Measurements from ENCODE around the gene ATXN2. TPM values are rescaled to one million over a fixed set of nuclear protein-coding genes. Genes with fewer than 3 reads are reported as not detected.

Gene ATXN2
- total and polyA plus RNA-seq, 9 of the 15 experiments (the other 6 are each of a cell fraction or from before 2014, with no cell fraction given), result 16.8 to 67.8 (median 29.3) TPM

DNA sequence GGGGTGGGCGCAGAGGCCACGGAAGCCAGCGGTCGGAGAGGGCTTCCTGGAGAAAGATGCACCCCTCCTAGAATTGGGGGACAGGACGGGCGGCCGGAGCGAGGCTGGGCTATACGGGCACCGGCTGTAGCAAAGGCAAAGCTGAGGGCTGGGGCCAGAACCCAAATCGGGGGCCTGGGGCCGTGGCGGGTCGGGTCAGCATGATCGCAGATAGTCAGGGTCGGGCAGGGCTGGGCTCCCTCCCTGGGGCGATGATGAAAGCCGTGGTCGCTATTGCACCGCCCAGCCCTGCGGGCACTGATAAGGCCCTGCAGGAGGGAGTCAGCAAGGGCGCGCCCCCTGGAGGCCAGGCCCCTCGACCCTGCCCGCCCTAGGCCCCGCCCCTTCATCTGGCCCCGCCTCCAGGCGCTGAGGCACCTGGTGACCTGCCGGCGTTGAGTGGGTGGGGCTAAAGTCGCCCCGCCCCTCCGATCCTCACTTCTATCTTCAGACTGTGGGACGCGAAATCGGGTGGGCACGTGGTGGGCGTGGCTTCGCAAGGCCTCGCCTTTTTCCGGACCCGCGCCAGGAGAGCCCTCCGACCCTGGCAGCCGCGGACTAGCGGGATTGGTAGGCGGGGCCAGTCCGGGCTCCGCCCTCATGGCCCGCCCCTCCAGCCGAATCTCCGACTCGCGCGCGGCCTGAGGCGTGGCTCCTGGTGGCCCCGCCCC lies 193.8 kb downstream of the ATXN2 start (continued):
- TF ChIP-seq, protein P1, sequence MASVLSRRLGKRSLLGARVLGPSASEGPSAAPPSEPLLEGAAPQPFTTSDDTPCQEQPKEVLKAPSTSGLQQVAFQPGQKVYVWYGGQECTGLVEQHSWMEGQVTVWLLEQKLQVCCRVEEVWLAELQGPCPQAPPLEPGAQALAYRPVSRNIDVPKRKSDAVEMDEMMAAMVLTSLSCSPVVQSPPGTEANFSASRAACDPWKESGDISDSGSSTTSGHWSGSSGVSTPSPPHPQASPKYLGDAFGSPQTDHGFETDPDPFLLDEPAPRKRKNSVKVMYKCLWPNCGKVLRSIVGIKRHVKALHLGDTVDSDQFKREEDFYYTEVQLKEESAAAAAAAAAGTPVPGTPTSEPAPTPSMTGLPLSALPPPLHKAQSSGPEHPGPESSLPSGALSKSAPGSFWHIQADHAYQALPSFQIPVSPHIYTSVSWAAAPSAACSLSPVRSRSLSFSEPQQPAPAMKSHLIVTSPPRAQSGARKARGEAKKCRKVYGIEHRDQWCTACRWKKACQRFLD (CRISPR knock-in tag; IDR thresholded peaks at IDR 0.05), result peak; percentile 12; the same call in 1 of the 2 replicates
- TF ChIP-seq, protein P2, sequence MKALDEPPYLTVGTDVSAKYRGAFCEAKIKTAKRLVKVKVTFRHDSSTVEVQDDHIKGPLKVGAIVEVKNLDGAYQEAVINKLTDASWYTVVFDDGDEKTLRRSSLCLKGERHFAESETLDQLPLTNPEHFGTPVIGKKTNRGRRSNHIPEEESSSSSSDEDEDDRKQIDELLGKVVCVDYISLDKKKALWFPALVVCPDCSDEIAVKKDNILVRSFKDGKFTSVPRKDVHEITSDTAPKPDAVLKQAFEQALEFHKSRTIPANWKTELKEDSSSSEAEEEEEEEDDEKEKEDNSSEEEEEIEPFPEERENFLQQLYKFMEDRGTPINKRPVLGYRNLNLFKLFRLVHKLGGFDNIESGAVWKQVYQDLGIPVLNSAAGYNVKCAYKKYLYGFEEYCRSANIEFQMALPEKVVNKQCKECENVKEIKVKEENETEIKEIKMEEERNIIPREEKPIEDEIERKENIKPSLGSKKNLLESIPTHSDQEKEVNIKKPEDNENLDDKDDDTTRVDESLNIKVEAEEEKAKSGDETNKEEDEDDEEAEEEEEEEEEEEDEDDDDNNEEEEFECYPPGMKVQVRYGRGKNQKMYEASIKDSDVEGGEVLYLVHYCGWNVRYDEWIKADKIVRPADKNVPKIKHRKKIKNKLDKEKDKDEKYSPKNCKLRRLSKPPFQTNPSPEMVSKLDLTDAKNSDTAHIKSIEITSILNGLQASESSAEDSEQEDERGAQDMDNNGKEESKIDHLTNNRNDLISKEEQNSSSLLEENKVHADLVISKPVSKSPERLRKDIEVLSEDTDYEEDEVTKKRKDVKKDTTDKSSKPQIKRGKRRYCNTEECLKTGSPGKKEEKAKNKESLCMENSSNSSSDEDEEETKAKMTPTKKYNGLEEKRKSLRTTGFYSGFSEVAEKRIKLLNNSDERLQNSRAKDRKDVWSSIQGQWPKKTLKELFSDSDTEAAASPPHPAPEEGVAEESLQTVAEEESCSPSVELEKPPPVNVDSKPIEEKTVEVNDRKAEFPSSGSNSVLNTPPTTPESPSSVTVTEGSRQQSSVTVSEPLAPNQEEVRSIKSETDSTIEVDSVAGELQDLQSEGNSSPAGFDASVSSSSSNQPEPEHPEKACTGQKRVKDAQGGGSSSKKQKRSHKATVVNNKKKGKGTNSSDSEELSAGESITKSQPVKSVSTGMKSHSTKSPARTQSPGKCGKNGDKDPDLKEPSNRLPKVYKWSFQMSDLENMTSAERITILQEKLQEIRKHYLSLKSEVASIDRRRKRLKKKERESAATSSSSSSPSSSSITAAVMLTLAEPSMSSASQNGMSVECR (CRISPR knock-in tag; IDR thresholded peaks at IDR 0.05), result no peak; the same call in 1 of the 2 replicates
- TF ChIP-seq POLR2H (tag; IDR thresholded peaks at IDR 0.05; ENCODE audit: low read depth), result peak; percentile 89
- TF ChIP-seq SMARCB1 (IDR thresholded peaks at IDR 0.05; ENCODE audit: insufficient read length, low read depth), result peak; percentile 96
- TF ChIP-seq, protein P3, sequence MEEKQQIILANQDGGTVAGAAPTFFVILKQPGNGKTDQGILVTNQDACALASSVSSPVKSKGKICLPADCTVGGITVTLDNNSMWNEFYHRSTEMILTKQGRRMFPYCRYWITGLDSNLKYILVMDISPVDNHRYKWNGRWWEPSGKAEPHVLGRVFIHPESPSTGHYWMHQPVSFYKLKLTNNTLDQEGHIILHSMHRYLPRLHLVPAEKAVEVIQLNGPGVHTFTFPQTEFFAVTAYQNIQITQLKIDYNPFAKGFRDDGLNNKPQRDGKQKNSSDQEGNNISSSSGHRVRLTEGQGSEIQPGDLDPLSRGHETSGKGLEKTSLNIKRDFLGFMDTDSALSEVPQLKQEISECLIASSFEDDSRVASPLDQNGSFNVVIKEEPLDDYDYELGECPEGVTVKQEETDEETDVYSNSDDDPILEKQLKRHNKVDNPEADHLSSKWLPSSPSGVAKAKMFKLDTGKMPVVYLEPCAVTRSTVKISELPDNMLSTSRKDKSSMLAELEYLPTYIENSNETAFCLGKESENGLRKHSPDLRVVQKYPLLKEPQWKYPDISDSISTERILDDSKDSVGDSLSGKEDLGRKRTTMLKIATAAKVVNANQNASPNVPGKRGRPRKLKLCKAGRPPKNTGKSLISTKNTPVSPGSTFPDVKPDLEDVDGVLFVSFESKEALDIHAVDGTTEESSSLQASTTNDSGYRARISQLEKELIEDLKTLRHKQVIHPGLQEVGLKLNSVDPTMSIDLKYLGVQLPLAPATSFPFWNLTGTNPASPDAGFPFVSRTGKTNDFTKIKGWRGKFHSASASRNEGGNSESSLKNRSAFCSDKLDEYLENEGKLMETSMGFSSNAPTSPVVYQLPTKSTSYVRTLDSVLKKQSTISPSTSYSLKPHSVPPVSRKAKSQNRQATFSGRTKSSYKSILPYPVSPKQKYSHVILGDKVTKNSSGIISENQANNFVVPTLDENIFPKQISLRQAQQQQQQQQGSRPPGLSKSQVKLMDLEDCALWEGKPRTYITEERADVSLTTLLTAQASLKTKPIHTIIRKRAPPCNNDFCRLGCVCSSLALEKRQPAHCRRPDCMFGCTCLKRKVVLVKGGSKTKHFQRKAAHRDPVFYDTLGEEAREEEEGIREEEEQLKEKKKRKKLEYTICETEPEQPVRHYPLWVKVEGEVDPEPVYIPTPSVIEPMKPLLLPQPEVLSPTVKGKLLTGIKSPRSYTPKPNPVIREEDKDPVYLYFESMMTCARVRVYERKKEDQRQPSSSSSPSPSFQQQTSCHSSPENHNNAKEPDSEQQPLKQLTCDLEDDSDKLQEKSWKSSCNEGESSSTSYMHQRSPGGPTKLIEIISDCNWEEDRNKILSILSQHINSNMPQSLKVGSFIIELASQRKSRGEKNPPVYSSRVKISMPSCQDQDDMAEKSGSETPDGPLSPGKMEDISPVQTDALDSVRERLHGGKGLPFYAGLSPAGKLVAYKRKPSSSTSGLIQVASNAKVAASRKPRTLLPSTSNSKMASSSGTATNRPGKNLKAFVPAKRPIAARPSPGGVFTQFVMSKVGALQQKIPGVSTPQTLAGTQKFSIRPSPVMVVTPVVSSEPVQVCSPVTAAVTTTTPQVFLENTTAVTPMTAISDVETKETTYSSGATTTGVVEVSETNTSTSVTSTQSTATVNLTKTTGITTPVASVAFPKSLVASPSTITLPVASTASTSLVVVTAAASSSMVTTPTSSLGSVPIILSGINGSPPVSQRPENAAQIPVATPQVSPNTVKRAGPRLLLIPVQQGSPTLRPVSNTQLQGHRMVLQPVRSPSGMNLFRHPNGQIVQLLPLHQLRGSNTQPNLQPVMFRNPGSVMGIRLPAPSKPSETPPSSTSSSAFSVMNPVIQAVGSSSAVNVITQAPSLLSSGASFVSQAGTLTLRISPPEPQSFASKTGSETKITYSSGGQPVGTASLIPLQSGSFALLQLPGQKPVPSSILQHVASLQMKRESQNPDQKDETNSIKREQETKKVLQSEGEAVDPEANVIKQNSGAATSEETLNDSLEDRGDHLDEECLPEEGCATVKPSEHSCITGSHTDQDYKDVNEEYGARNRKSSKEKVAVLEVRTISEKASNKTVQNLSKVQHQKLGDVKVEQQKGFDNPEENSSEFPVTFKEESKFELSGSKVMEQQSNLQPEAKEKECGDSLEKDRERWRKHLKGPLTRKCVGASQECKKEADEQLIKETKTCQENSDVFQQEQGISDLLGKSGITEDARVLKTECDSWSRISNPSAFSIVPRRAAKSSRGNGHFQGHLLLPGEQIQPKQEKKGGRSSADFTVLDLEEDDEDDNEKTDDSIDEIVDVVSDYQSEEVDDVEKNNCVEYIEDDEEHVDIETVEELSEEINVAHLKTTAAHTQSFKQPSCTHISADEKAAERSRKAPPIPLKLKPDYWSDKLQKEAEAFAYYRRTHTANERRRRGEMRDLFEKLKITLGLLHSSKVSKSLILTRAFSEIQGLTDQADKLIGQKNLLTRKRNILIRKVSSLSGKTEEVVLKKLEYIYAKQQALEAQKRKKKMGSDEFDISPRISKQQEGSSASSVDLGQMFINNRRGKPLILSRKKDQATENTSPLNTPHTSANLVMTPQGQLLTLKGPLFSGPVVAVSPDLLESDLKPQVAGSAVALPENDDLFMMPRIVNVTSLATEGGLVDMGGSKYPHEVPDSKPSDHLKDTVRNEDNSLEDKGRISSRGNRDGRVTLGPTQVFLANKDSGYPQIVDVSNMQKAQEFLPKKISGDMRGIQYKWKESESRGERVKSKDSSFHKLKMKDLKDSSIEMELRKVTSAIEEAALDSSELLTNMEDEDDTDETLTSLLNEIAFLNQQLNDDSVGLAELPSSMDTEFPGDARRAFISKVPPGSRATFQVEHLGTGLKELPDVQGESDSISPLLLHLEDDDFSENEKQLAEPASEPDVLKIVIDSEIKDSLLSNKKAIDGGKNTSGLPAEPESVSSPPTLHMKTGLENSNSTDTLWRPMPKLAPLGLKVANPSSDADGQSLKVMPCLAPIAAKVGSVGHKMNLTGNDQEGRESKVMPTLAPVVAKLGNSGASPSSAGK (IDR thresholded peaks at IDR 0.05), result no peak
- peak; percentile 76; the same call in 1 of the 2 replicates for TF ChIP-seq RB1 (IDR thresholded peaks at IDR 0.05; ENCODE audit: low read depth)
- no peak for TF ChIP-seq ZNF696 (CRISPR knock-in tag; conservative IDR thresholded peaks at IDR 0.05)
- no peak for TF ChIP-seq SMC3 (conservative IDR thresholded peaks at IDR 0.05; ENCODE audit: insufficient read depth, low read depth, low read length)

All from K562 (cell line).